NCI-H1105 treated with DMSO at 0.1 percent for 48 hours (cell line): ENCODE measurements around the gene STX4.
"Not testable (repeated sequence)": the region's sequence is repeated elsewhere in the genome, so short reads cannot be mapped to it uniquely, and the experiment has no call there.

Source experiments
- DNase-seq: peaks from one replicate; lab custom pipeline; 2025; lab: John Stamatoyannopoulos, UW

Gene STX4

GRCh38 chr16:30998852-30999761 lies 34.3 kb upstream of the STX4 start:
- no peak for DNase-seq

DNA sequence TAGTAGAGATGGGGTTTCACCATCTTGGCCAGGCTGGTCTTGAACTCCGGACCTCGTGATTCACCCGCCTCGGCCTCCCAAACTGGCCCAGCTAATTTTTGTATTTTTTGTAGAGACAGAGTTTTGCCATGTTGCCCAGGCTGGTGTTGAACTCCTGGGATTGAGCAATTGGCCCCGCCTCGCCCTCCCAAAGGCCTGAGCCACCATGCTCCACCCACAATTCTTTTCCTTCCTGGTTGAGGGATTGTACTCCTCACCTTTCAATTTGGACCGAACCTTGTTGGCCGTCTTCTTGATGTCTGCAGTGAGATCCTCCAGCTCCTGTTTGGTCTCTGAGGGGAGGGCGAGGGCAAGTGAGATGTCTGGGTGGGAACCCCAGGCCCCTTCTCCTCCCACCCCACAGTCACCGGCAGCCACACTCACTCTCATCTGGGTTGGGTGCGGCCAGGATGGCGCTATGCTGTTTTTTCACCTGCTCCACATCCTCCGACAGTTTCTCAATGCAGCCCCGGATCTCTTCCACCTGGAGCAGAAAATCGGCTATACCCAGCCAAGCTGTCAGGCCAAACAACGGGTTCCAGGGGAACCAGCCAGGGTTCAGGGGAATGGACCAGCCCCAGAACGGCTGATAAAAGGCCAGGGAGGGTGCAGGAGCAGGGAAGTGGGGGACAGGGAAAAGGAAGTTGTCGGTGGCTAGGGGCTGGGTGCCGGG lies 32.5 kb upstream of the STX4 start:
- DNase-seq, result no peak

DNA sequence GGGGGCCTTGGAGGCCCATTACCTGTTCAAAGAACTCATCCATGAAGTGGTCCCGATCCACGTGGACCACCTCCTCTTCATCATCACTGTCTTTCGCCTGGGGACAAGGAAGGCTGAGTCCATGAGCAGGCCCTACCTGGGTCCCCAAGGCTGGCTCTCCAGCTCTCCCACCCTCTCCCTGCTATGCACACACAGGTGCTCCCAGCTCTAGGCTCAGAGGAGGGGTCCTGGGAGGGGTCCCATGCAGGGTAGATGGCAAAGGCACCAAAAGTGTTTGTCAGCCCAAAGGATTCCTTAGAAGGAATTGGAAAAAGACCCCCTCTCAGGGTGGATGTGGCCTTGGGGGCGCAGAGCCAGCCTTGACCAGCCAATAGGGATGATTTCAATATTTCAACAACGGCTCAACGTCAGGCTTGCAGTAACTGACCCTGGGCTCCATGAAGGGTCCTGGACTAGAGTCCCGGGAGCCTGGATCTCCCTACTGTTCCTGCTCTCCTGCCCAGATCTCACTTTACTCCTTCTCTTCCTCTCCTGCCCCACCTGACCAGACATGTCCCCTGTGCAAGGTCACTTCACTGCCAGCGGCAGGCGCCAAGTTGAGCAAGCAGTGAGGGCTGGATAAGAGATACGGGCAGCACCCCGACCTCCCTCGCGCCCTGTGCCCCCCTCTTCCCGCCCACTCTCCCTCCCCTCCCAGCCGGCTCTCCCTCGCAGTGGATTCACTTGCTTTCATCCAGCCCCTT lies 31.7 kb upstream of the STX4 start:
- DNase-seq, result no peak

- no peak for DNase-seq
Observed at GRCh38 chr16:31002250-31002700, 31.1 kb upstream of the STX4 start.

- DNase-seq, result no peak
Observed at GRCh38 chr16:31002862-31003341, 30.5 kb upstream of the STX4 start.

DNA sequence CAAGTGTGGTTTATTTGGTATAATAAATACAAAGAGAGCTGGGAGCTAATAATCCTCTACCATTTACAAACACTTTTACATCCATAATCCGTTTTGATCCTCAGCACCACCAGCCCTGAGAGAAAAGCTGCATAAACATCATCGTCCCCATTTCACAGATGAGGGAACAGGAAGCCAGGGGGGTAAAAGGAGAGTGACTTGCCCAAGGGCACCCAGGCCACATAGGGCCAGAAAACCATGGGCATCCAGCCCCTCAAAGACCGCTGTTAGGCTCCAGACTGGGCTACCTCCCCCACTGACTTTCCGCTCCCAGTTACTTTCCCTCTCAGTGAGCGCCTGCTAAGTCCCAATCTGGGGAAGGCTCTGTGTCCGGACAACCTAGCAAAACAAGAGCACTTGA lies 29.6 kb upstream of the STX4 start:
- DNase-seq, result no peak

DNA sequence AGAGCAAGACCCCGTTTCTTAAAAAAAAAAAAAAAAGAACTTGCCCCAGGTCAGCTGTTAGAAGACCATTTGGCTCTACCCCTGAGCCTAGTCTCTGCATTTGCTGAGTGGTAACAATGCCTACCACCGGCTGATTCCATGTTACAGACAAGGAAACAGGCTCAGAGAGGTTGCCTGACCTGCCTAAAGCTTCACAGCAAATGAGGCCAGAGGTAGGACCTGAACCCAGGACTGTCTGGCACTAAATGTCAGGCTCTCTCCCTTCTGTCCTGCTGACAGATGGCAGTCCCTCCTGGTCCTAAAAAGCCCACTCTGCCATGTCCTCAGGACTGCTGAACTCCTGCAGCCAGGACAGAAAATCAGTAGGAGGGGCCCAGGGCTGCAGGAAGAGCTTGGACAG lies 28.7 kb upstream of the STX4 start:
- no peak for DNase-seq

GRCh38 chr16:31005350-31006085 lies 27.8 kb upstream of the STX4 start:
- DNase-seq, result no peak

DNA sequence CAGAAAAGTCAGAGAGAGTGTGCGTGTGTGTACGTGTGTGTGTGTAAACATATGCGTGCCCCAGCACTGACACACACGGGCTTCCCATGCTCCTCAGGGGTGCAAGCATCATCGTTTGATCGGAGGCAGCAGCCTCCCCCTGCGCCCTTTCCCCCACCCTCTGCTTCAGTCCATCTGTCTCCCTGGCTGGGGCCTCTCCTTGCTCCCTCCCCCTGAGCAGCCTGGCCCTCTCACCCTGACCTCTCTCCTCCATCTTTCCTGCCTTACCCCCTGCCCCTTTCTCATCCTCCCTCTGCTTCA lies 27.3 kb upstream of the STX4 start:
- no peak for DNase-seq

DNA sequence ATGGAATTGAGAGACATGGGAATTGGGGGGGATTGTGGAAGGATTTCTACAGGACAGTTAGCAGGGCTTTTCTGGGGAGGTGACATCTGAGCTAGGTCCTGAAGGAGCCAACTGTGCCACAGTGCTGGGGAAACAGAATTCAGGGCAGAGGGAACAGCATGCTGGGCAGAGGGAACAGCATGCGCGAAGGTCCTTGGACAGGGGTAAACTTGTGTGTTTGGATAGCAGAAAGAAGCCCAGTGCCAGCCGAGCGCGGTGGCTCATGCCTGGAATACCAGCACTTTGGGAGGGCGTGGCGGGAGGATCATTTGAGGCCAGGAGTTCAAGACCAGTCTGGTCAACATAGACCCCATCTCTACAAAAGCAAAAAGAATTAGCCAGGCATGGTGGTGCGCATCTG lies 26.8 kb upstream of the STX4 start:
- no peak for DNase-seq

DNA sequence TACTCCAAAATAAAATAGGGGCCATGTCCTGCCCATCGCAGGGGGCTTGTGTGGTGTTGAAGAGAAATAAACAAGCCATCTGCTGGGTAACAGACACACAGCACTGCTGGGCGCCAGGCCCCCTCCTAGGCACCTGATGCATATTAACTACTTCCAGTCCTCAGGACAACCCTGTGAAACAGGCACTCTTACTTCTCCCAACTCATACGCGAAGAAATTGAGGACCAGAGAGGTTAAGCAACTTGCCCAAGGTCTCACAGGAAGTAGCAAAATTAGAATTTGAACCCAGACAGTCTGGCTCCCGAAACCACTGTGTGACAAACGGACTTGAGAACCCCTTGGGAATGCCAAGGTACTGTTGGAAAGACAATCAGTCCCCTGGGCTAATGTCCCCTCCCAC lies 25.7 kb upstream of the STX4 start:
- DNase-seq, result no peak

GRCh38 chr16:31008149-31008548 lies 25.2 kb upstream of the STX4 start:
- DNase-seq, result no peak

DNA sequence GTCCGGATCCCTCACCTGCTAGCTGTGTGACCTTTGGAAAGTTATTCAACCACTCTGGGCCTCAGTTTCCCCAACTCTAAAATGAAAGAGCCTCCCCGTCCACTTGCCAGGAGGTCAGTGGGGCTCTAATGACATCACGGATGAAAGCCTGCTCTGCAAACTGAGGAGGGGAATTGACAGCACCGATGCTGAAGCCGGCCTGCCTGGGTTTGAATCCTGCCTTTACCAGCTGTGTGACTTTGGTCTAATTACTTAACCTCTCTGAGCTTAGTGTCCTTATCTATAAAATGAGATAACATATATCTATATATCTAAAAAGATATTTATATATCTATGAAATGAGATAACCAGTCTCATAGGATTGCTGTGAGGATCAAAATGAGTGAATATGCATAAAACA lies 24.8 kb upstream of the STX4 start:
- no peak for DNase-seq

- no peak for DNase-seq
Observed at GRCh38 chr16:31009120-31009519, 24.2 kb upstream of the STX4 start.

GRCh38 chr16:31009894-31010584 lies 23.3 kb upstream of the STX4 start:
- DNase-seq, result no peak

DNA sequence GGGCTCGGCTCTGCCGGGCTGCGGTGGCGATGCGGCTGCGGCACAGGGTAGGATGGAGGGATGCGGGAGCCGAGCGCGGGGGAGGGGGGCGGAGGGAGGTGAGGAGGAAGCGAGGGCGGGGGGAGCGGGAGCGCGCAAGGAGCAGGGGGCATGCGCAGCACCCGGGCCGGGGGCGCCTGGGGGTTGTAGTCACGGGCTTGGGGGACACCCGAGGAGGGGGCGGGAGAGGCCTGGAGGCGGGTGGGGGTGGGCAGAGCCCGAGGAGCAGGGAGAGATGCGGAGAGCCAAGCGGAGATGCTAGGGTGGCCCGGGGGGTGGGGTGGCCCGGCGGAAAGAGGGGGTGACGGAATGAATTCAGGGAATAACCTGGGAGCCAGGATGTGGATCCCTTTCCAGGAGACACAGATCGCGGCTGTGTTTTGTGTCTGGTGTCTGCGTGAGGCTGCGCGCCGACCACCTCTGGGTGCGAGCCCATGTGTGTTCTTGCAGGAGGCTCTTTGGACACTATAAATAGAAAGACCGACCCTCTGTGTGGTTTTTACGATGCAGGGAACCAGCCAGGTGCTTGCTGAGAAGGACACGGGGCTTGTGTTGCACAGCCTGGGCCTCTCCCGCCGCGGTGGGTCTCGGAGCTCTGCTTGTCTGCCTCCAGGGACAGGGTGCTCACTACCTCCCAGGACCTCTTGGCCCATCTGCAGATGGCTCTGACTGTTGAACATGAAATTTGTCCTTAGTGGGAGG lies 22.6 kb upstream of the STX4 start, which contains the start of gene STX1B:
TSS of gene STX1B (minus strand) at position 54 of the 741 bp plus-strand sequence. CDS start 242 bp downstream, outside the sequence.
- peak; percentile 43 for DNase-seq

GRCh38 chr16:31011815-31012214 lies 21.5 kb upstream of the STX4 start:
- not testable (repeated sequence) for DNase-seq

DNA sequence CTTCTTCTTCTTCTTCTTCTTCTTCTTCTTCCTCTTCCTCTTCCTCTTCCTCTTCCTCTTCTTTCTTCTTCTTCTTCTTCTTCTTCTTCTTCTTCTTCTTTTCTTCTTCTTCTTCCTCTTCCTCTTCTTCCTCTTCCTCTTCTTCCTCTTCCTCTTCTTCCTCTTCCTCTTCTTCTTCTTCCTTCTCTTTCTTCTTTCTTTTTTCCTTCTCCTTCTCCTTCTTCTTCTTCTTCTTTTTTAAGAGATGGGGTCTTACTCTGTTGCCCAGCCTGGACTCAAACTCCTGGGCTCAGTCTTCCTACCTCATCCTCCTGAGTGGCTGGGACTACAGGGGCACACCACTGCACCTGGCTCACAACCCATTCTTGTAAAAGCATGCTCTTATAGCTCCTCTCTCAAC lies 20.1 kb upstream of the STX4 start:
- DNase-seq, result not testable (repeated sequence)

DNA sequence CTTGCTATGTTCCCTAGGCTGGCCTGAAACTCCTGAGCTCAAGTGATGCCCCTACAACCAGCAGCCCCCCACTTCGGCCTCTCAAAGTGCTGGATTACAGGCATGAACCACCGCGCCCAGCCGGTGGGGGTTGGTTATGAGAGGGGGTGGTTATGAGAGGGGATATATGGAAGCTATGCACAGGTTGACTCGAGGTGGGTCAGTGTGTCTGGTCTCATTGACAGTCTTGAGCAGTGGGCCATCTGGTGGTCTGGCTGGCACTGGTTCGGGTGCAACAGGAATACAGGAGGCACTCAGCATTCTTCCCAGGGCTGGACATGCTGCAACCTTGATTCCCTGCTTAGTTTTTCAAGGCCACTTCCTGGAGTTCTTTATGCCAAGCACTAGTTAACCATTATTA lies 17.3 kb upstream of the STX4 start:
- DNase-seq, result no peak

GRCh38 chr16:31017756-31018155 lies 15.6 kb upstream of the STX4 start:
- not testable (repeated sequence) for DNase-seq
